SIG-M5 treated with dmso at 0.1 percent for 504 hours (cell line): ENCODE results near the gene ARHGAP4.

Source experiments
- DNase-seq: peaks from one replicate; lab custom pipeline; 2025; ENCODE audit not compliant: unreplicated experiment; lab: John Stamatoyannopoulos, UW

Gene ARHGAP4

DNA sequence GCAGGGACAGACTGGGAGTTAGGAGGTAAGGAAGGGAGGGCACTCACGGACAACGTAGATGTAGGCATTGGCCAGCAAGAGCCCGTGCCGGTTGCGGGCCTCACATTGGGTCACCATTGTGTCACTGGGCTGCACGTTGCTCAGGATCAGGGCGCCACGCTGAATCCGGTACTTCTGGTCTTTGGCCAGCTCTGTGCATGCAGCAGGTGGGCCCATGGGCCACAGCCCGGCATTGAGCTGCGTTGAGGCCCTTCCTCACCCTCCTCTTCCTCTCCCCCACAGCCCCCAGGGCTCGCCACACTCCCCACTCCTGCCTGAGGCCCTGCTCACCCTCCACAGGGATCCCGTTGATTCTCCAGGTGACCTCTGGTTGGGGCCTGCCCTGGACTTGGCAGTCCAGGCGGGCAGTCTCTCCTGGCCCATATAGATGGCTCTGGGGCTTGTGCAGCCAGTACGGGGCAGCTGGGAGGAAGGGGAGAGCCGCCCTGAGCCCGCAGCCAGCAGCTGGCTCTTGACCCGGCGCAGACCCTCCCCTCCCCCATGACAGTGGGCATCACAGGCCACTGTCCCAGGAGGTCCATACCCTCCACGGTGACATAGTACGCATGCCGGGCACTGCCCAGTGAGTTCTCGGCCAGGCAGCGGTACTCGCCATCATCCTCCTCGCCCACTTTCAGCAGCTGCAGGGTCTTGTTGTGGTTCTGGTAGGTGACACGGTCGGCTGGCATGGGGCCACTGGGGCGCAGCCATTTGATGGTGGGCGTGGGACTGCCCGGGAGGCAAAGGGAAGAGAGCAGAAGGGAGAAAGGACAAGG lies 56.4 kb downstream of the ARHGAP4 start:
- DNase-seq: no peak

DNA sequence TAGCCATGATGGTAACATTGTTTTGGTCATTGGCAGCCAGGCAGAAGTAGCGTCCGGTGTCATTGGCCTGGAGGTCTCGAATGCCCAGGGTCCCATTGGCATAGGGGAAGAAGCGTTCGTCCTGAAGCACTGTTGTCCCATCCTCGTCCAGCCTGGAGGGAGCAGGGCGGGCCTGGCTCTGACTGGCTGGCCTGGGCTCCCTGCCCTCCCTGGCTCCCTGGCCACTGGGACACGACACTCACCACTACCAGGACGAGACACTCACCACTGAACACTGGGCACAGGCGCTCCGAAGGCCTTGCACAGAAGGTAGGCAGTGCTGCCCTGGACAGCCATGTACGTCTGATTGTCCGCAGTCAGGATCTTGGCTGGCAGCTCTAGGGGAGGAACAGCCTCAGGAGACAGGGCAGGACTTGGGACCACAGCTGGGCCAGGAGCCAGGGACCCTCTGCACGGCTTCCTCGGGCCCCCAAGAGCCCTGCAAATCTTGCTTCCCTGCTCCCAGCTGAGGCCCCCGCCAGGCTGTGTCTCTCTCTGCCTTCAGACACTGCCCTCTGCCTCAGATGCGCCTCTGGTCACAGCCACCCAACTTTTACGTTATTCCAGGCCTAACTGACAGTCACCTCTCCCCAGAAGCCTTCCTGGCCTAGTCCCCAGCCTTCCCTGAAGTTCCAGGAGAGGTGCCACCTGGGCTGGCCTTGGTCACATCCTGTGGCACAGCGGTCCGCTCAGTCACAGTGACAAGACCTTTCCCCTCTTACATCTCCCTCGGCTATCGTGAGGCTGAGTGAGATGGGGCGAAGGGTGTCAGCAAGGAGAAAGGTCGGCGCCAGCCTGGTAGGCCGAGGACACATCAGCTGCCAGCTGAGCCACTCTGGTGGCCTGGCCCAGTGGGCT lies 57.2 kb downstream of the ARHGAP4 start:
- no peak for DNase-seq

DNA sequence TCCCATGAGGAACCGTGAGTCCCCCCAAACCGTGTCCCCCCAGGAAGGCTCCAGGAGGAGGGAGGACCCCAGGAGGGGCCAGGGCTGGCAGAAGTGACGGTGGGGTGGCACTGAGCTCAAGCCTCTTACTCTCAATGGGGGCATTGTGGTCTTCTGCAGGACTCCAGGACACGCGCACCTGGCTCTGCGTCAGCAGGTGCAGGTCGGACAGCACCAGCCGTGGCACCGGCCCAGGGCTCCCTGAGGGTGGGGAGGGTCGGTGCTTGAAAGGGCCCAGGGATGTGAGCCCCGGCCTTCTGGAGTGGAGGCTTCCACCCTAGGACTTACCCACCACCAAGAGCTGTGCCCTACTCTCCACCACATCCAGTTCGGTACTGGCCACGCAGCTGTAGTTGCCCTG lies 58.4 kb downstream of the ARHGAP4 start:
- no peak for DNase-seq

DNA sequence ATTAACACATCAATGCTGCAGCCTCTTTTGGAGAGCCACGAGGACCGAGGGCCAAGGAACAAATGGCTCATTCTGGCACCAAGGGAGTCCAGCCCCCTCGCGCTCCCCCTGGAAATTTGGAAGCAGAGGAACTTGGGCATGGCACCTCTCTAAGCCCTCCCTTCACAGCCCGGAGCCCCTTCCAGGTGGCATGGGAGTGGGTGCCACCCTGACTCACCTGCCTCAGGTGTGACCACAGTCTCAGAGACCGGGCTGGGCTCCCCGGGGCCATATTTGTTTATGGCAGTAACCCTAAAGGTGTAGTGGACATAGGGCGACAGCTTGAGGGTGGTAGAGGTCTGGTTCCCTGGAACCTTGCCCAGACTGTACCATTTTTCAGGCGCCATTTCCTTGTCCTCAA lies 58.9 kb downstream of the ARHGAP4 start:
- DNase-seq: no peak

- DNase-seq: no peak
These were observed 59.6 kb downstream of the ARHGAP4 start for GRCh38 chrX:153866302-153867019.

- DNase-seq: no peak
These were observed 60.4 kb downstream of the ARHGAP4 start for GRCh38 chrX:153865685-153866084.

GRCh38 chrX:153865321-153865580 lies 60.8 kb downstream of the ARHGAP4 start:
- no peak for DNase-seq

- DNase-seq: no peak
These were observed 61.3 kb downstream of the ARHGAP4 start for GRCh38 chrX:153864561-153865320.

DNA sequence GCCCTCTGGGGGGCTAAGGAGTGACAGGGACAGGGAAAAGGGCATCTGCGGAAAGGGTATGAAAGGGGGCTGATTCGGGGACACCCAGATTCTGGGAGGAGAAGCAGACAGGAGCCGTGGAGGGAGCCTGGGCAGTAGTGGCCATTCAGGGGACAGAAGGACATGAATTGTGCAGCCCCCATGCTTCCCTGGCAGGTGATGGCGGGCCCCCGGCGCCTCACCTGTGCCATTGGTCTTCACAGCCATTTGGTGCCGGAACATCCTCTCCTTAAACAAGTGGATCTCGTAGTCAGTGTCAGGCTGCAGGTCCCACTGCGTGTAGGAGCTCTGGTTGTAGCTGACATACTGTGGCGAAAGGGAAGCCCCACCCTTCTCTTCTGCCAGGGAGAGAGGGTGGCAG lies 62.0 kb downstream of the ARHGAP4 start:
- DNase-seq: no peak

GRCh38 chrX:153863251-153863991 lies 62.6 kb downstream of the ARHGAP4 start:
- DNase-seq: no peak

GRCh38 chrX:153862369-153863250 lies 63.5 kb downstream of the ARHGAP4 start:
- no peak for DNase-seq

GRCh38 chrX:153861733-153862310 lies 64.2 kb downstream of the ARHGAP4 start:
- DNase-seq: no peak

DNA sequence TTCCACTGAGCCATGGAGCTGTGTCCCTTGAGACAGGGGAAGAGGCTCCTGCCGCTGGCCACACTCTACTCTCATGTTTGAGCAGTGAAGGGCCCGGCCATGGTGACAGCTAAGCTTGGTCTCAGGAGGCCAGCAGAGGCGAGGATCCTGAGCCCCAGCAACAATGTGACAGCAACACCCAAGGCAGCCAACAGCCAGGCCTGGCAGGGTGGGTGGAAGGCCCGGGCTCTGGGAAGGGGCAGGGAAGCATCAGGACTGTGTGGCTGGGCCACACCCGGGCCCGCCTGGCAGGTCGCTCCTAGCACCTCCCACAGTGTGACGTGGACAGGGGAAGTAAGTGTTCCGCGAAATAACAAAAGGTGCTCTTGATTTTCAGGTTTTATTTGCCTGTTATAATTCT lies 64.9 kb downstream of the ARHGAP4 start:
- DNase-seq: no peak
